DMS153 treated with DMSO at 0.1 percent for 48 hours (cell line): ENCODE results near the gene ARL8B.

Experiments
- DNase-seq: peaks from one replicate; lab custom pipeline; 2025; ENCODE audit not compliant: unreplicated experiment; lab: John Stamatoyannopoulos, UW

Gene ARL8B

DNA sequence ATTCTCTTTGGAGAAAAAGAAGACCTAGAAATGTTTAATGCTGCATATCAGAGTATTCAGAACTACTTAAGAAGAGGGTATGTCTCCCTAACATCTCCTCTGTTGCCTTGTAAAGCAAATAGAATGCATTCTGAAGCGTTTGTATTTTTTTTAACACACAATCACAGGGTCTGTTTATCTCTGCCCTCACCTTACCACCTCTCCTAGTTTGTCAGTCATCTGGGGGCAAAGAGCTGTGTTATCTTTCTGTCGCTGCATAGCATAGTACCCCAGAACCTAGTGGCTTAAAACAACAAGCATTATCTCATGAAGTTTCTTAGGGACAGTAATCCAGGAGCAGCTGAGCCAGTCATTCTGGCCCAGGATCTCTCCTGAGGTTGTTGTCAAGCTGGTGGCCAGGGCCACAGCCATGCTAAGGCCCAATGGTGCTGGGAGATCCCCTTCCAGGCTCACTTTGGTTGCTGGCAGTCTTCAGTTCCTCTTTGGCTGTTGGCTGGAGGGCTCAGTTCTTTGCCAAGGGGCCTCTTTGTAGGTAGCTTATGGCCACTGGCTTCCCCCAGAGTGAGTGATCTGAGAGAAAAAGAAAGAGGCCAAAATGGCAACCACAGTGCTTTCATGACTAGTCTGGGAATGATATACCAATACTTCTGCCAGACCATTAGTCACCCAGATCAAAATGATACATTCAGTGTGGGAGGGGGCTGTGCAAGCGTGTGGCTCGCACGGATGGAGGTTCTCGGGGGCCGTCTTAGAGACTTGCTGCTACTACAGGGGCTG, 83.3 kb downstream of the ARL8B start:
- DNase-seq, result no peak

DNA sequence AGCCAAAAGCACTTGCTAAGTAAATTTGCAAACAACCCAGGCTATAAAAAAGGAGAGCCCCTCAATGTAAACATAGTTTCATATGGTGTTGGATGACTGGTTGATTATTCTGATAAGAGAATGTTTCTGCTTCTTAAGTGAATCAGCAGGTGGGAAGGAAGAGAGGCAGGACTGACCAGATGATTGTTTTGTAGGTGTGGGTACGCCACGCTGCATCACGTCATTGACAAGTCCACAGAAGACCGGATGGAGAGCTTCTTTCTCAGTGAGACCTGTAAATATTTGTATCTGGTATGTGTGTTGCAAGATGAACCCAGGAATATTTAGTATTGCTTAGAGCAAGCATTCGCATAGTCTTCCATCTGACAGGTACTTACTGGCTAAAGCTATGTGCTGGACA, 88.8 kb downstream of the ARL8B start:
- no peak for DNase-seq

DNA sequence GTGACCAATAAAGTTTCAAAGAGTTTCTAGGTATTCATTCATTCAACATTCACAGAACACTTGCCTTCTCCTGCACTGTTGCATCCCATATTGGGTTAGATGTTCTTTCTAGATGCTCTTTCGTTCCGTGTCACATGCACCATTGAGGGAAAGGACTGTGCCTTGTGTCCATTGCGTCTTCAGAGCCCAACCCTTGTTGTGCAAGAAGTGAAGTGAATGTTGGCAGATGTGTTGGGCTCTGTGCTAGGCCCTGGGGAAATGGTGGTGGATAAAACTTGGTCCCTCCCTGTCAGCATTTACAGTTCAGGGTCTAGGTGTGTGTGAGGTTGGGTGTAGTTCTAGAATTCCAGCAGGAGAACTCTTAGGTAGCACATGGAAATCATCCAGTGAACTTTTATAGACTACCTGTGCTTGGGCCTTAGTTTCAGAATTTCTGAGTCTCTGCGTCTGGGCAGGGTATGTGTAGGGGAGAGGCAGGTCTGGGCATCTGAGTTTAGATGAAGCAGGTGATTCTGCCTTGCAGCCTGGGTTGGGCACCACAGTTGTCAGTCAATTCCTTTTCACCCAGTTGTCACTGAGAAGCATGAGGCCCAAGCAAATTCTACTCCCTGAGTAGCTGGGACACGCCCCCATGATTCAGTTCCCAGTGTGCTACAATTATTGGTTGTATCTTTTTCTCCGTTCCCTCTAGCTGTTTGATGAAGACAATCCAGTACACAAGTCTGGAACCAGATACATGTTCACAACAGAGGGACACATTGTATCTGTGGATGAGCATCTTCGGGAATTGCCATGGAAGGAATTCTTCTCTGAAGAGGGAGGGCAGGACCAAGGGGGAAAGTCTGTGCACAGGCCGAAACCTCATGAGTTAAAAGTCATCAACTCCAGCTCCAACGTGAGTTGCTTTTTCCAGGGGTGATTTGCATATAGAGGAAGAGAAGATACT, 90.8 kb downstream of the ARL8B start:
- no peak for DNase-seq

DNA sequence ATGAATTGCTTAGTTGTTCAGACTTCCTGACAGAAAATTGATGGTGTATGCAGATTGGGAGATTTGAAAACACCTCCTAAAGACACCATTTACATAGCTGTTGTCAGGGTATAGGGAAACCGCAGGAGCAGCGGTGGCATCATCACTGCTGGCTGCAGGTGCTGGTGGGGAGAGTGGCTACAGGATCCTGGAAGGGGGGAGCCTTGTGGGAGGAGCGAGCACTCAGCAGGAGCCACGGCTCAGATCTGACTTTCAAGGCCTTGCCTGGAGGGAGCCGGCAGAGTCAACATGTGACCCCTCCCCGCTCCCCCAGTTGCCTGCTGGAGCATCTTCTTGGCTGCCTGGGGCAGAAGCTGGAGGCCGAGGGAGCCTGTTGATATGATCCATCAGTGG, 91.5 kb downstream of the ARL8B start:
- no peak for DNase-seq

DNA sequence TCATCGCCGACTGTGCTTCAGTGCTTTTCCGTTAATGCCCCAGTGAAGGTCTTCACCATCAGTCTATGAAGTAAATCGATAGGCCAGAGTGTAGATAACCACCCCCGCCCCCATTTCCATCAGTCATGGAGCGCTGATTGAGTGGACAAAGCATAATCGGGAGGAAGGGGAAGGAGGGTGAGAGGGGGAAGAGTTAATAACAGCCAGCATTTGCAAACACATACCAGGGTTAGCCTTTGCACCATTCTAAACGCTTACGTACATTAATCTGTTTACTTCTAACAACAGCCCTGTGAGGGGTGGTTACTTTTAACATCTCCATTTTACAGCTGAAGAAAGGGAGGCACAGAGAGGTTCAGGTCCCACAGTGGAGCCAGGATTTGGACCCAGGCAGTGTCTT, 92.3 kb downstream of the ARL8B start:
- DNase-seq, result no peak

DNA sequence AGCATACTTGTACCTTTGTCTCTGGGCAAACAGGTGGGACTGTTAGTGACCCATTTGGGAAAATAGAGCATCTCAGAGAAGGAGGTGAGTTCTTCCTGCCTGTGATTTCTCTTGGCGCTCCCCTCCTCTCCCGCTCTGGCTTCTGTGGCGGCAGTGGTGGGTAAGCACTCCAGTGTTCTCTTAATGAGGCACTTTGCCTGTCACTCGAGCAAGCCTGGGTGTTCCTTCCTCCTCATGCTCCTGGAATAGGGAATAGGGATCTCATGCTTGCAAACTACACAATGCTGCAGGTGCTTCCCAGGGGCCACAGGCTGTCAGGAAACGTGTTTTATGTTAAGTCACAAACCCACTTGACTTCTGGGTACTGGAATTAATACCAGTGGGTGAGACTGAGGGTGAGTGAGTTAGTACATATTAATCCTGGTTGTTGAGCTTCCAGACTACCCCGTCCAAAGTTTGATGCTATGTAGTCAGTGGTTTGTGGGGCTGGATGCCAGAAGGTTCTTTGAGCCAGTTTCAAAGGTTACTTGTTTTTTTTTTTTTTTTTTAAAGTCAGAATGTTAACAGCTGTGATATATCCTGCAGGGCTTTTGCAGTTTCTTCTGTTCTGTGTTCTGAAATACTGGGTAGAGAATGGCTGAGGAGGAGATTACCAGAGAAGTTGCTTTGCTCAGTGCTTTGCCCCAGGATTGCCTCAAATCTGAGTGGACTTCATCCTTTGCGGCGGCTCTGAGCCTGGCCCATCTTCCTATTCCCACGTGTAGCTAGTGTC, 95.9 kb downstream of the ARL8B start:
- DNase-seq, result no peak

DNA sequence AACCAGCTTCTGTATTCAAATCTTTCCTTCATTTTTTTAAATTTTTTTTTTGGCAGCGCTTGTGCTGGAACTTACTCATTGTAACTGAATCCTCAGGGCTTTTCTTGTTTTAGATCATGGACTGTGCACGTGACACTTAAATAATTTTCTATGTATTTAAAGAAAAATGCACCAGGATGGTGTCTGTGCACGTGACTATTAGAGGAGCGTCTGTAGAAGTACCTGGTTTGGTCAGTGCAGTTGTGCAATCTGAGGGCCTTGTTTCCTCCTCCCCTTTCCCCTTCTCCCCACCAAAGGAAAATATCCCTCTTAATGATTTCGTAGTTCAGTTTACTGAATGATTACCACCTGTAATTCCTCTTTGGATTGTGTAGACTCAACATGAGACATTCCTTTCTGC, 96.7 kb downstream of the ARL8B start:
- DNase-seq, result no peak

DNA sequence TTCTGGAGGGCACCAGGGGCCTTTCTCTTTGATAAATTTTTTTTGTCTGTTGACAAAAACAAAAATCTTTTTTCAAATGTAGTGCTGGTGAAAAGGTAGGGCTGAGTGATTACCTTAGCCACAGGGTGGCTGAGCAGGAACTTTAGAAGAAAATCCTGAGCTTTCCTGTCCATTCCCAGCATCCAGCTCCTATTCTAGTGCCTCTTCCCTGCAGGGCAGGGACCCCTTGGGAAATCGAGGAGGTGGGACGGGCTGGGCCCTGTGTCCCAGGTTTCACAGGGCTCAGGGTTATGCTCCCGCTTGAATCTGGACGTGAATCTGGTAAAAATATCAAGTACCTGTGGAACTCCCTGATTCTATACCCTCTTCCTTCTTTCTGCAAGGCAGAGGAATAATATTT, 97.1 kb downstream of the ARL8B start:
- DNase-seq, result no peak

DNA sequence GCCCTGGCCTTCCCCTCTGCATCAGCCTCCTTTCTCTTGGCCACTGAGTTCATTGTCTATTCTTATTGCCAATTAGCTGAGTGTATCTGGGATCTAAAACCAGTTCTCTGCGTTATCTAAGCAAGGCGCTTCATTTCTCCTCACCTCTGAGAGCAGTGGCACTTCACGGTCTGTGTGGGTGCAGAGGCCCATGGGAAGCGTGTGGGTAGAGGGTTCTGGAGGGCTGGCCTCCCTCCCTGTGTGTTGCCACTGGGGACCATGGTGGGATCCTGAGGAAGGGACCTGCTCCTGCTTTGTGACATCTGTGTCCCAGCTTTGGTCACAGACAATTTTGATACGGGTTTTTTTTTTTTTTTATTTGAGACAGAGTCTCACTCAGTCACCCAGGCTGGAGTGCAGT, 98.1 kb downstream of the ARL8B start:
- DNase-seq, result no peak

DNA sequence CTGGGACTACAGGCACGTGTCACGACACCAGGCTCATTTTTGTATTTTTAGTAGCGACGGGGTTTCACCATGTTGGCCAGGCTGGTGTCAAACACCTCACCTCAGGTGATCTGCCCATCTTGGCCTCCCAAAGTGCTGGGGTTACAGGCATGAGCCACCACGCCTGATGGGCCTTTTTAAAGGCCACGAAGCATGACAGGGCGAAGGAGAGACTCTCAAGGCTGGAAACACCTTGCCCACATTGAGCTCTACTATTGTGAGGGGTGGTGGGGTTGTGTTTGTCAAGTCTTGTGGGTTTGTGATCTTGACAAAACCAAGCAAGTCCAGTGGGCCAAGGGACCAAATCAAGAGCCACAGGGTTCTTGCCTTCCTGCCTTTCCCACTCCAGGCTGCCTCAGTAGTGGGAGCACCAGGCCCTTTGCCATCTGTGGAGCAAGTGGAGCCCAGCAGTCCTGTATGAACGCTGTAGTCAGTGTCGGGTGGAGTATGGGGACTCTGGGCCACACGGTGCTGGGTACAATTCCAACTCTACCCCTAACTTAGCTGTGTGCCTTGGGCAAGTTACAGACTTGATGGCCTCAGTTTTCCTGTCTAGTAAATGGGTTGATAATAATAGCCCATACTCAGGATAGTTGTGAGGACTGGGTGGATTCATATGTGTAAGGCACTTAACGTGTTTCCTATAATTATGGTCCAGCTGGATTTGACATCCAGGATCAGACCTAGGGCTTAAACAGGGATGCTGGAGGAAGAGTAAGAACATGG, 98.8 kb downstream of the ARL8B start:
- DNase-seq, result no peak

DNA sequence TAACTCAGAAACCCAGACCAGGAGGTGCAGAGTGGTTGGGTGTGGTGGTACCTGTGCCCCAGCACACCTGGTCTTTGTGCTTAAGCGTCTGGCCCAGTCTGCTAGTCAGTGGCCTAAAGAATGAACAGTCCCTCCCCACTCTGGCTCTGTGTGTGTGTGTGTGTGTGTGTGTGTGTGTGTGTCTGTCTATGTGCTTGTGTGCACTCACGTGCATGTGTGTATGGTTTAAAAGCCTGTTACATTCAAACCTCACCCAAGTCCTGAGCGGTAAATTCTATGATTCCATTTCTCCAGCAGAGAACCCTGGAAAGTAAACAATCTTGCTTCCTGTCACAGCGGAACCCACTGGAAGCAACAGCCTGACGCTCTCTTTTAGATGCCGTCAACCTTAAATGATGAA, 99.6 kb downstream of the ARL8B start:
- no peak for DNase-seq

DNA sequence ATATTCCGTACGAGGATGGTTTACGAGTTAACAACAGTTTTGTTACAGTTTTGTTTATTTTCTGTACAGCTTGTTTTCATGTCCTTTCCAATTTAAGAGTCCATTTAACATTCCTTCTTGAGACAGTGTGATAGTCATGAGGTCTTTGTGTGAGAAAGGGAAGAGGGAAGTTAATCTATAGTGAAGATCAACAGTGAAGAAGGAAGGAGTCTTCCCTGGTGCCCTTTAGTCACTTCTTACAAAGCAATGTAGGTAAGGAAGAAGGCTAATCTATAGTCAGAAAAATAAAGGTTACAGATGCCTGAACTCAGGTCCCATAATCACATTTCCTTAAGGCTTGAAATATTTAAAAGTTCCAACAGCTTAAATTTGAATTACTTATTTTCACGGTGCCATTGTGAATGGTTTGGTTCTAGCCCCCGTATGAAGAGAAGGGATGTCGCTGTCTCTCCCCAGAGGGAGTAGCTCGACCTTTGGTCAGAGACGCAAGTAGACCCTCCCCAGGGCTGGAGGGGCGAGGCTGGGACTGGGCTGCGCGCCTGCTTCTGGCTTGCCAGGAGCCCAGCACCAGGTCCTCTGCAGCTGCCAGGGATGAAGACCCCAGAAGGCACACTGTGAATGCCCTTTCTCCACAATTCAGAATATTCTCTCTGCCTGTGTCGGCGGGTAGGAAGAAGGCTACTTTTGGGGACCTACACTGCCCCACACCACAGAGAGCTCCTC, 100.4 kb downstream of the ARL8B start:
- DNase-seq, result no peak

DNA sequence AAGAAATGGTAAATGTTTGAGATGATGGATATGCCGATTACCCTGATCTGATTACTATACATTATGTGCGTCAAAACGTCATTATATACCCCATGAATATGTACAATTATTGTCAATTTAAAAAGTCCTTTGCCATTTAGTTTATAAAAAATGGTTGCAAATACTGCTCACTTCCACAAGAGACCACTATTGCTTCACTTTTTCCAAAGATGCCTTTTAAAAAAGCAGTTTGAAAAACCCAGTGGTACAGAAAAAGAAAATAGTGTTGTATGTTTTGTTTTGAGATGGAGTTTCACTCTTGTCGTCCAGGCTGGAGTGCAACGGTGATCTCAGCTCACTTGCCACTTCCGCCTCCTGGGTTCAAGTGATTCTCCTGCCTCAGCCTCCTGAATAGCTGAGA, 104.7 kb downstream of the ARL8B start:
- peak; percentile 1 for DNase-seq

DNA sequence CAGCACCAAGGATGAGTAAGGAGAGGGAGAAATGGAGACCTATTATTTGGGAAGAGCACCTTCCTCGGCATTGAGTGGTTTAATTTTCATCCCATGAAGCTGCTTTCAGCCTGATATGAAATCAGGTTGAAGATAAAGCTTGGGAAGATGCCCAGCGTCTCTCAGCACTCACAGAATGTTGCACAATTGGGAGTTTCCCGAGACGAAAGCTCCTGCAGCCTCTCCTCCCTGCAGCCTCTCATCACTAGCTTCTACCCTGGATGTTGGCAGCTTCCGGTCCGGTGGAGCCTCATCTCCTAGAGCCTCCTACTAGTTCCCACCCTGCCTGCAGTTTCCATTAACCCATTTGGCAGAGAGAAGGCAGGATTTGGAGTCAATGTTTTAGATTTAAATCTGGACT, 105.7 kb downstream of the ARL8B start:
- no peak for DNase-seq

DNA sequence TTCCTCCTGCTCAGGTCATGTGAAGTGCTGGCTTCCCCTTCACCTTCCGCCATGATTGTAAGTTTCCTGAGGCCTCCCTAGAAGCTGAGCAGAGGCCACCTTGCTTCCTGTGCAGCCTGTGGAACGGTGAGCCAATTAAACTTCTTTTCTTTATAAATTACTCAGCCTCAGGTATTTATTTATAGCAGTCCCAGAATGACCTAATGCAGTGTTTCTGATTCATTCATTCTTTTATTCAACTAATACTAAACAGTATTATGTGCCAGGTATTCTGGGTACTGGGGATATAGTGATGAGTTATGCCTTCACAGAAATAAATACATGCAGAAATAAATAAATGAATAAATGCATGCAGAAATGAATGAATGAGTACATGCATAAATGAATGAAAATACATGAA, 107.3 kb downstream of the ARL8B start:
- no peak for DNase-seq
